Fibroblast of lung (primary cell): ENCODE results near the gene ATXN1L.
A peak's percentile ranks its signal among the peaks of the same experiment; 100 is the strongest.

Source experiments
- EZH2 ChIP-seq: IDR thresholded peaks from 2 replicates; pipeline ENCODE4 v1.5.1; 2012; ENCODE audit warnings: low read length, control low read depth, mild to moderate bottlenecking; ENCODE audit errors: missing control alignments
- TF ChIP-seq, protein P1 (sequence below), 2 donors: IDR thresholded peaks in 1 of 2; conservative IDR thresholded peaks in 1 of 2; 1 replicate in 1 of 2; 2 replicates in 1 of 2; pipeline ENCODE4 v1.5.1; 2011 to 2012; ENCODE audit warnings: low read length in 2 of 2, control low read depth in 1 of 2, inconsistent platforms in 1 of 2, low read depth in 1 of 2, mild to moderate bottlenecking in 1 of 2

DNA sequence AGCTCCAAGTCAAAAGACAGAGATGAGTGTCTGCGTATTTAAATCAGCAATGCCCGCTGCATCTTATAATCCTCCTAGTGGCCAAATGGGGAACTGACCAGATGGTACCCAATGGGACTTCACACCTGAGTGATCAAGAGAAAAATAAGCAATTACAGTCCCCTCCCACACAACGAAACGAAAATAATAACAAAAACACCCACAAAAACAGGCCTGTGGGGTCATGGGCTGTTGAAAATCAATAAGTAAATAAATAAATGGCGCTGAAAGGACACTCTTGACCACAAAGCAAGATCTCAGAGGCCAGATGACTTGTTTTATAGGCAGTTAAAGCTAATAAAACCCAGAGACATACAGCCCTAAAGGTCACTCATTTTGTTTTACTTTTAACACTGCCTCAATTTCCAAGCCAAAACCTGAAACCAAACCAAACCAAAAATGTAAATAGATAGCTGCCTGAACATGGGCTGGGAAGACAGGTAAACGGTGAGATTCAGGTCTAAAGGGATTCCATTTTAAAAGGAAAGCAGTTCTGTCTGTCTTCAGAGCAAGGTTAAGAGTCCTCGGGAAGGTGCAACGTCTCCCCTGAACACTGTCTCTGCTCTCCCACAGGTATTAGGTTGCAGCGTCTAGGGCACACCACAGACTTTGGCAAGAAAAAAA lies 36.9 kb downstream of the ATXN1L start:
- TF ChIP-seq, protein P1, sequence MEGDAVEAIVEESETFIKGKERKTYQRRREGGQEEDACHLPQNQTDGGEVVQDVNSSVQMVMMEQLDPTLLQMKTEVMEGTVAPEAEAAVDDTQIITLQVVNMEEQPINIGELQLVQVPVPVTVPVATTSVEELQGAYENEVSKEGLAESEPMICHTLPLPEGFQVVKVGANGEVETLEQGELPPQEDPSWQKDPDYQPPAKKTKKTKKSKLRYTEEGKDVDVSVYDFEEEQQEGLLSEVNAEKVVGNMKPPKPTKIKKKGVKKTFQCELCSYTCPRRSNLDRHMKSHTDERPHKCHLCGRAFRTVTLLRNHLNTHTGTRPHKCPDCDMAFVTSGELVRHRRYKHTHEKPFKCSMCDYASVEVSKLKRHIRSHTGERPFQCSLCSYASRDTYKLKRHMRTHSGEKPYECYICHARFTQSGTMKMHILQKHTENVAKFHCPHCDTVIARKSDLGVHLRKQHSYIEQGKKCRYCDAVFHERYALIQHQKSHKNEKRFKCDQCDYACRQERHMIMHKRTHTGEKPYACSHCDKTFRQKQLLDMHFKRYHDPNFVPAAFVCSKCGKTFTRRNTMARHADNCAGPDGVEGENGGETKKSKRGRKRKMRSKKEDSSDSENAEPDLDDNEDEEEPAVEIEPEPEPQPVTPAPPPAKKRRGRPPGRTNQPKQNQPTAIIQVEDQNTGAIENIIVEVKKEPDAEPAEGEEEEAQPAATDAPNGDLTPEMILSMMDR (conservative IDR thresholded peaks at IDR 0.05 in 1 of 2, IDR thresholded peaks at IDR 0.05 in 1 of 2; ENCODE audit: low read depth in 1 of 2, low read length in 2 of 2): peak; percentile 90 to 95
- no peak for TF ChIP-seq EZH2
